ACC112 (cell line): ENCODE results near the gene LRRTM1.

Experiments
- H2AFZ ChIP-seq: fragments of 200-600 bp; sonication (generic); one replicate; pipeline ENCODE4 v1.6.0; 2017; ENCODE audit warnings: antibody characterized with exemption, low read length; ENCODE audit not compliant: unreplicated experiment
- H3K27ac ChIP-seq: fragments of 200-600 bp; sonication (generic); 2 replicates; pipeline ENCODE4 v1.5.1; 2014; ENCODE audit warnings: low read depth, mild to moderate bottlenecking, antibody characterized with exemption, low read length, moderate library complexity
- H3K27me3 ChIP-seq: fragments of 200-600 bp; sonication (generic); 2 replicates; pipeline ENCODE4 v1.6.1; 2014; ENCODE audit warnings: mild to moderate bottlenecking, antibody characterized with exemption, low read length, moderate library complexity, mixed read lengths; ENCODE audit not compliant: insufficient read depth
- H3K36me3 ChIP-seq: fragments of 200-600 bp; sonication (generic); 2 replicates; pipeline ENCODE4 v1.6.1; 2016; ENCODE audit warnings: mild to moderate bottlenecking, antibody characterized with exemption, low read length, moderate library complexity, mixed read lengths; ENCODE audit not compliant: insufficient read depth
- H3K4me1 ChIP-seq: fragments of 200-600 bp; sonication (generic); one replicate; pipeline ENCODE4 v1.6.1; 2016; ENCODE audit warnings: low read length, mixed read lengths; ENCODE audit not compliant: insufficient read depth, unreplicated experiment, control insufficient read depth
- H3K4me3 ChIP-seq: fragments of 200-600 bp; sonication (generic); 2 replicates; pipeline ENCODE4 v1.5.1; 2014; ENCODE audit warnings: mild to moderate bottlenecking, low read depth, low read length
- H3K79me2 ChIP-seq: fragments of 200-600 bp; sonication (generic); one replicate; pipeline ENCODE4 v1.6.0; 2016; ENCODE audit warnings: low read length; ENCODE audit not compliant: control insufficient read depth, unreplicated experiment, insufficient read depth

LRRTM1 gene

GRCh38 chr2:80302314-80303005 lies 2.1 kb downstream of the LRRTM1 start:
- Histone ChIP-seq H3K27ac (no peak overlapping the region), H3K36me3 (no peaks in the 10 kb centered on the region), H3K27me3 (peaks cover 57% of the 10 kb centered on the region), H3K4me1 (no peaks in the 10 kb centered on the region), H3K79me2 (no peaks in the 10 kb centered on the region), H2AFZ (no peak overlapping the region), H3K4me3 (no peak overlapping the region)

- Histone ChIP-seq H2AFZ (no peak overlapping the region), H3K27me3 (peaks cover 57% of the 10 kb centered on the region), H3K79me2 (no peaks in the 10 kb centered on the region), H3K36me3 (no peaks in the 10 kb centered on the region), H3K4me1 (no peaks in the 10 kb centered on the region), H3K4me3 (no peak overlapping the region), H3K27ac (no peak overlapping the region)
These were observed 2.6 kb downstream of the LRRTM1 start for GRCh38 chr2:80302001-80302313.

GRCh38 chr2:80300954-80301353 lies 3.6 kb downstream of the LRRTM1 start:
- H3K79me2 ChIP-seq = no peaks in the 10 kb centered on the region
- H3K27me3 ChIP-seq = peaks cover 55% of the 10 kb centered on the region
- no peak overlapping the region for H2AFZ ChIP-seq
- no peak overlapping the region for H3K27ac ChIP-seq
- no peak overlapping the region for H3K4me3 ChIP-seq
- no peaks in the 10 kb centered on the region for H3K4me1 ChIP-seq
- H3K36me3 ChIP-seq = no peaks in the 10 kb centered on the region

GRCh38 chr2:80300346-80300745 lies 4.2 kb downstream of the LRRTM1 start:
- Histone ChIP-seq H3K36me3 (no peaks in the 10 kb centered on the region), H3K27me3 (peaks cover 49% of the 10 kb centered on the region), H2AFZ (no peak overlapping the region), H3K4me3 (no peak overlapping the region), H3K27ac (no peak overlapping the region), H3K4me1 (no peaks in the 10 kb centered on the region), H3K79me2 (no peaks in the 10 kb centered on the region)

GRCh38 chr2:80299661-80300060 lies 4.9 kb downstream of the LRRTM1 start:
- no peak overlapping the region for H3K4me3 ChIP-seq
- no peaks in the 10 kb centered on the region for H3K36me3 ChIP-seq
- no peak overlapping the region for H2AFZ ChIP-seq
- H3K27ac ChIP-seq = no peak overlapping the region
- no peaks in the 10 kb centered on the region for H3K79me2 ChIP-seq
- peaks cover 42% of the 10 kb centered on the region for H3K27me3 ChIP-seq
- H3K4me1 ChIP-seq = no peaks in the 10 kb centered on the region

- H3K27me3 ChIP-seq = peaks cover 37% of the 10 kb centered on the region
These were observed 5.6 kb downstream of the LRRTM1 start for GRCh38 chr2:80298954-80299353.

GRCh38 chr2:80293039-80293438 lies 11.5 kb downstream of the LRRTM1 start:
- H3K4me1 ChIP-seq = no peaks in the 10 kb centered on the region
- H3K4me3 ChIP-seq = no peak overlapping the region
- no peak overlapping the region for H3K27ac ChIP-seq
- no peaks in the 10 kb centered on the region for H3K27me3 ChIP-seq
- H2AFZ ChIP-seq = no peak overlapping the region
- no peaks in the 10 kb centered on the region for H3K36me3 ChIP-seq
- no peaks in the 10 kb centered on the region for H3K79me2 ChIP-seq

More at GRCh38 chr2:80298954-80299353, 5.6 kb downstream of the LRRTM1 start:
- no peaks in the 10 kb centered on the region for H3K4me1 ChIP-seq
- no peaks in the 10 kb centered on the region for H3K79me2 ChIP-seq
- no peak overlapping the region for H2AFZ ChIP-seq
- no peaks in the 10 kb centered on the region for H3K36me3 ChIP-seq
- H3K27ac ChIP-seq = no peak overlapping the region
- no peak overlapping the region for H3K4me3 ChIP-seq

GRCh38 chr2:80292474-80292873 lies 12.1 kb downstream of the LRRTM1 start:
- no peaks in the 10 kb centered on the region for H3K36me3 ChIP-seq
- H3K27ac ChIP-seq = no peak overlapping the region
- H3K4me1 ChIP-seq = no peaks in the 10 kb centered on the region
- no peak overlapping the region for H2AFZ ChIP-seq
- H3K27me3 ChIP-seq = no peaks in the 10 kb centered on the region
- H3K79me2 ChIP-seq = no peaks in the 10 kb centered on the region
- H3K4me3 ChIP-seq = no peak overlapping the region

GRCh38 chr2:80291656-80292055 lies 12.9 kb downstream of the LRRTM1 start:
- no peaks in the 10 kb centered on the region for H3K27me3 ChIP-seq
- H3K4me1 ChIP-seq = no peaks in the 10 kb centered on the region
- H3K27ac ChIP-seq = no peak overlapping the region
- H3K4me3 ChIP-seq = no peak overlapping the region
- H2AFZ ChIP-seq = no peak overlapping the region
- no peaks in the 10 kb centered on the region for H3K36me3 ChIP-seq
- no peaks in the 10 kb centered on the region for H3K79me2 ChIP-seq

- no peaks in the 10 kb centered on the region for H3K36me3 ChIP-seq
- no peak overlapping the region for H3K4me3 ChIP-seq
- no peak overlapping the region for H2AFZ ChIP-seq
- no peaks in the 10 kb centered on the region for H3K4me1 ChIP-seq
- H3K79me2 ChIP-seq = no peaks in the 10 kb centered on the region
- H3K27me3 ChIP-seq = no peaks in the 10 kb centered on the region
- no peak overlapping the region for H3K27ac ChIP-seq
These were observed 16.0 kb downstream of the LRRTM1 start for GRCh38 chr2:80288576-80288975.

GRCh38 chr2:80281049-80281448 lies 23.5 kb downstream of the LRRTM1 start:
- Histone ChIP-seq H3K4me1 (no peaks in the 10 kb centered on the region), H2AFZ (no peak overlapping the region), H3K27ac (no peak overlapping the region), H3K4me3 (no peak overlapping the region), H3K79me2 (no peaks in the 10 kb centered on the region), H3K36me3 (no peaks in the 10 kb centered on the region), H3K27me3 (no peaks in the 10 kb centered on the region)
